Thyroid gland (tissue), 4 donors: Measurements from ENCODE around the gene IFFO2. TPM values are rescaled to one million over a fixed set of nuclear protein-coding genes. Genes with fewer than 3 reads are reported as not detected.

ENCODE experiments used
- DNase-seq, 2 donors: peaks; one replicate each; pipeline ENCODE4 v3.0.0-alpha.2; 2019
- H3K27ac ChIP-seq, 3 donors: fragments of 200-600 bp; sonication (generic); 1 replicate in 2 of 3; 2 replicates in 1 of 3; pipeline ENCODE4 v1.5.1; 2016 to 2019; ENCODE audit warnings: mild to moderate bottlenecking in 1 of 3, moderate library complexity in 1 of 3
- H3K27me3 ChIP-seq: fragments of 200-600 bp; sonication (generic); one replicate; pipeline ENCODE4 v1.5.1; 2019
- H3K36me3 ChIP-seq, 2 donors: fragments of 200-600 bp; sonication (generic); one replicate each; pipeline ENCODE4 v1.5.1; 2016 to 2019
- H3K4me1 ChIP-seq, 2 donors: fragments of 200-600 bp; sonication (generic); one replicate each; pipeline ENCODE4 v1.5.1; 2017 to 2019
- H3K4me3 ChIP-seq, 3 donors: fragments of 200-600 bp; sonication (generic); replicated peaks in 1 of 3; 1 replicate in 2 of 3; 2 replicates in 1 of 3; pipeline ENCODE4 v1.5.1; 2016; ENCODE audit warnings: mild to moderate bottlenecking in 1 of 3
- H3K9me3 ChIP-seq: fragments of 200-600 bp; sonication (generic); one replicate; pipeline ENCODE4 v1.5.1; 2017
- CTCF ChIP-seq, 6 experiments: fragments of 200-600 bp in 3 of 6; fragments of 450-650 bp in 3 of 6; sonication (generic) in 3 of 6; IDR thresholded peaks; one replicate each; pipeline ENCODE4 v1.5.1; 2016 to 2019; ENCODE audit warnings: antibody characterized with exemption in 6 of 6, mild to moderate bottlenecking in 2 of 6, inconsistent platforms in 1 of 6, moderate library complexity in 1 of 6
- POLR2A ChIP-seq, 2 donors: fragments of 450-650 bp; IDR thresholded peaks; one replicate each; pipeline ENCODE4 v1.6.1; 2017; ENCODE audit warnings: antibody characterized with exemption in 2 of 2, mild to moderate bottlenecking in 2 of 2, moderate library complexity in 1 of 2
- WGBS, 2 donors: methylation state at CpG; one replicate each; pipeline ENCODE4 v1.1.5; 2017; 5-methylcytosine and 5-hydroxymethylcytosine counted together
- intact Hi-C: fragments of 100-400 bp; cut with DNase I; formaldehyde crosslinking; loops from one replicate; pipeline ENCODE4 v1.15.1; 2023
- total RNA-seq, 4 donors: library from RNA; depleted of rRNA; stranded (reverse); fragments of >200 nt; gene quantifications; one replicate each; pipeline ENCODE4 v1.2.3, GENCODE V29; 2016

Gene IFFO2
- total RNA-seq, 4 donors from 2014 or later: 7.2 to 11.3 (median 10.1) TPM

DNA sequence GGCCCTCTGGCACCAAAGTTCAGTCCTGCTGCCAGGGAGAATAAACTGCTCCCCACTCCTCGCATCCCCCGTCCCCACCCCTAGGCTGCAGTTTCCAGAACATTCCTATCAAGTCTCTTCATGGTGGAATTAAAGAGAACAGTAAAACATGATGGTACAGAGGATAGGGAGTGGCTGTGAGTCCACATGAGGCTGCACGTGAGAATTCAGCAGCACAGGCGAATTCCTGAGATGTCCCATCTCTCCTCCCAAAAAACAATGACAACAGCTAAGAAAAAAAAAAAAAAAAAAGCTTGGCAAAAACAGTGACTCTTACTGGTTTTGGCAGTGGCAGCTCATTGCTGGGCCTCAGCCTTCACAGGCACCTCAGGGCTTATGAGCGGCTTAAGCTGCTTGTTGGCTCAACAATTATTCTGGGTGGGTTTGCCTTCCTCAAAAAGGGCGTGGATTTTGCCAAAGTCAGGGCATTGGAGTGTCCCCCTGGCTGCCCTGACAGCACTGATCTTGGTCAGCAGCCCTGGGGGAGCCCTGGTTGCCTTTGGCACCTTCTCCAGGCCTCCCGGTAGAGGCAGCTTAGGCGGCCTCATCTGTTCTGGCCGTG is 5.7 kb upstream of the IFFO2 start:
- H3K4me3 ChIP-seq: no peak overlapping the region
- H3K36me3 ChIP-seq: no peaks in the 10 kb centered on the region
- H3K27ac ChIP-seq: peak overlapping the region in 2 of 3 donors; percentile 38 to 74
- H3K4me1 ChIP-seq: peaks cover 0 to 21% of the 10 kb centered on the region in 2 donors
- 72 to 84% methylated on average over 9 of the region's 9 CpGs for WGBS, 2 donors
- DNase-seq: no peak
- no peak for TF ChIP-seq CTCF (IDR thresholded peaks at IDR 0.05)
- no peak for TF ChIP-seq POLR2A (IDR thresholded peaks at IDR 0.05)
- intact Hi-C loops: no loop called here
- H3K27me3 ChIP-seq: no peaks in the 10 kb centered on the region
- no peaks in the 10 kb centered on the region for H3K9me3 ChIP-seq

DNA sequence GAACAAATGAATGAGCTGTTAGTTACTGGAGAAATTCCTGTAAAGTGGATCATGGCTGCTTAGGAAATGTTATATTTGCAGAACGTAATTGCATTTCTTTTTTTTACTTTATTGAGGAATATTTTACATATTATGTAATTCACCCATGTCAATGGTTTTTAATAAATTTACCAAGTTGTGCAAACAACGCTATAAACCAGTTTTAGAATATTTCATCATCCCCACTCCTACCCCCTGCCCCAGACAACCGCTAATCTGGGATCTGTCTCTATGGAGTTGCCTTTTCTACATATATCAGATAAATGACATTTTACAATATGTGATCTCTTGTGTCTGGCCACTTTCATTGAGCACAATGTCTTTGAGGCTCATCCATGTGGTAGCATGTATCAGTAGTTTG is 4.3 kb upstream of the IFFO2 start:
- Histone ChIP-seq H3K4me1 (peaks cover 0 to 24% of the 10 kb centered on the region in 2 donors), H3K9me3 (no peaks in the 10 kb centered on the region), H3K36me3 (no peaks in the 10 kb centered on the region), H3K27me3 (no peaks in the 10 kb centered on the region), H3K4me3 (no peak overlapping the region), H3K27ac (no peak overlapping the region)
- intact Hi-C loops: no loop called here
- 88 to 91% methylated on average over 3 of the region's 3 CpGs for WGBS, 2 donors
- TF ChIP-seq POLR2A (IDR thresholded peaks at IDR 0.05): no peak
- TF ChIP-seq CTCF (IDR thresholded peaks at IDR 0.05): no peak
- no peak for DNase-seq

- Histone ChIP-seq H3K4me1 (peaks cover under 1 to 24% of the 10 kb centered on the region in 2 donors), H3K9me3 (no peaks in the 10 kb centered on the region), H3K4me3 (no peak overlapping the region), H3K27ac (no peak overlapping the region), H3K27me3 (no peaks in the 10 kb centered on the region), H3K36me3 (no peaks in the 10 kb centered on the region)
- no peak for DNase-seq
- intact Hi-C loops: no loop called here
- TF ChIP-seq POLR2A (IDR thresholded peaks at IDR 0.05): no peak
- no peak for TF ChIP-seq CTCF (IDR thresholded peaks at IDR 0.05)
- WGBS, 2 donors: 94 to 95% methylated on average over 4 of the region's 4 CpGs
Observed at GRCh38 chr1:18960409-18960808, 3.9 kb upstream of the IFFO2 start.

DNA sequence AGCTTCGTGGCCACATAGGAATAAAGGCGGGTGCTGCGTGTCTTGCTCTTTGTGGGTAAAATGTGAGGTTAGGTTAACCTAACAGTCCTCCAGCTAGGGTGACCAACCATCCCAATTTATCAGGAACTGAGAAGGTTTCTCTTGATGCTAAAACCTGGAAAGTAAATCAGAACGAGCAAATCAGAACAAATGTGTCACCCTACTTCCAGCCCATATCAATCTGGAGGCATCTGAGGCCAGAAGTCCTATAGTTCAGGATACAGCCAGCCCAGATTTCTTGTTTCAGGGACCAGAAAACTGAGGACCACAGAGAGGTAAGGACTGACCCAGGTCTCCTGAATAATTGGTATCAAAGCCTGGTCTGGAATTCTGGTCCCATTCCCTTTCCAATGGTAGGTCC is 3.1 kb upstream of the IFFO2 start:
- TF ChIP-seq POLR2A (IDR thresholded peaks at IDR 0.05): no peak
- Histone ChIP-seq H3K4me1 (peaks cover 8 to 27% of the 10 kb centered on the region in 2 donors), H3K4me3 (no peak overlapping the region), H3K36me3 (no peaks in the 10 kb centered on the region), H3K9me3 (no peaks in the 10 kb centered on the region), H3K27ac (no peak overlapping the region), H3K27me3 (no peaks in the 10 kb centered on the region)
- 75 to 87% methylated on average over 4 of the region's 4 CpGs for WGBS, 2 donors
- no peak for DNase-seq
- intact Hi-C loops: no loop called here

DNA sequence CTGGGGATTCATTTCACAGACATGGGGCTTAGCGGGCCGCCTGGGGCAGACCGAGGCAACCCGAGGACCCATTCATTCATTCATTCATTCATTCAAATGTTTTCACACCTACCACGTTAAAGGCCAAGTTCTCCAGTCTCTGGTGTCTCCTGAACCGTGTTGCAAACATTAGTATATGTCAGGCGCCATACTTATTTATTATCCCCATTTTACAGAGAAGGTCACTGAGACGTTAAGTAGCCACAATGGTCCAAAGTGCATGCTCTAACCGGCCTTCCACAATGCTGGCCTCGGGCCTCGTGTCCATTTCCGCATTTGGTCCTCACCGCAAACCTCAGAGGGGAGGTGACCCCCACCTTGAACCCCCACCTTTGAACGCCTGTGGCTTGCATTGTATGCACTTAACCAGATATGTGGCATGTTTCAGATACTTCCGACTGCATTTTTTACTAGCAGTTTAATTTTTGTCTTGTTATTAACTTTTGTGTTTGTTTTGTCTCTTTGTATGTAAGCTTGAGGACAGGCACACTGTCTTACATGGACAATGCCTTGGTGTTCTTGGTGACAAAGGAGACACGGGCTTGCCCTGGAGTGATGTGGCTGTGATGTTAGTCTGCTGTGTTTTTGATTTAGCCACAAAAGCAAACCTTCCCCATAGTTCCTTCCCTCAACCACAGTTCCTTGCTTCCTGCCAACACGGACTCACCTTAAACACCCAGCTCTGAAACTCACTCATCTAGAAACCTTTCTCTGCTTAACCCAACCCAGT is 1.2 kb upstream of the IFFO2 start:
- Histone ChIP-seq H3K27me3 (no peaks in the 10 kb centered on the region), H3K27ac (peak overlapping the region in 1 of 3 donors; percentile 64), H3K4me3 (no peak overlapping the region), H3K36me3 (no peaks in the 10 kb centered on the region), H3K4me1 (peaks cover 21 to 43% of the 10 kb centered on the region in 2 donors), H3K9me3 (no peaks in the 10 kb centered on the region)
- intact Hi-C loops: no loop called here
- 72 to 76% methylated on average over 17 of the region's 17 CpGs for WGBS, 2 donors
- TF ChIP-seq POLR2A (IDR thresholded peaks at IDR 0.05): no peak
- no peak for TF ChIP-seq CTCF (IDR thresholded peaks at IDR 0.05)
- DNase-seq: no peak
